ENCODE data around the gene TOM1L1.

Gene TOM1L1

GRCh38 chr17:54945231-54945630, 44.6 kb downstream of the TOM1L1 start:
- no peak for DNase-seq (ENCODE audit: extremely low read depth in 1 of 2, low read depth in 1 of 2)

- DNase-seq (ENCODE audit: extremely low read depth in 1 of 2, low read depth in 1 of 2): no peak
Measured at GRCh38 chr17:54945671-54946070, 45.0 kb downstream of the TOM1L1 start.

- no peak for DNase-seq (ENCODE audit: extremely low read depth in 1 of 2, low read depth in 1 of 2)
Measured at GRCh38 chr17:54947396-54947795, 46.7 kb downstream of the TOM1L1 start.

- DNase-seq (ENCODE audit: extremely low read depth in 1 of 2, low read depth in 1 of 2): no peak
Measured at GRCh38 chr17:54948380-54948779, 47.7 kb downstream of the TOM1L1 start.

GRCh38 chr17:54950116-54950515, 49.5 kb downstream of the TOM1L1 start:
- DNase-seq (ENCODE audit: extremely low read depth in 1 of 2, low read depth in 1 of 2): no peak

- no peak for DNase-seq (ENCODE audit: extremely low read depth in 1 of 2, low read depth in 1 of 2)
Measured at GRCh38 chr17:54951286-54951685, 50.6 kb downstream of the TOM1L1 start.

GRCh38 chr17:54956791-54957190, 56.1 kb downstream of the TOM1L1 start:
- DNase-seq (ENCODE audit: extremely low read depth in 1 of 2, low read depth in 1 of 2): no peak

- DNase-seq (ENCODE audit: extremely low read depth in 1 of 2, low read depth in 1 of 2): no peak
Measured at GRCh38 chr17:54967621-54968261, 67.1 kb downstream of the TOM1L1 start.

GRCh38 chr17:54968262-54968987, 67.8 kb downstream of the TOM1L1 start, which contains the start of the genes COX11 and STXBP4:
Gene COX11, minus strand, starts transcription at chr17:54968654. Its CDS starts 8 bp downstream, at chr17:54968646.
Gene STXBP4, plus strand, starts transcription at chr17:54968765. Its CDS starts 17,455 bp downstream, at chr17:54986220.
- DNase-seq (ENCODE audit: extremely low read depth in 1 of 2, low read depth in 1 of 2): peak; percentile 83 to 89

- peak in 1 of 2 donors; percentile 5 for DNase-seq (ENCODE audit: extremely low read depth in 1 of 2, low read depth in 1 of 2)
Measured at GRCh38 chr17:54968988-54969332, 68.3 kb downstream of the TOM1L1 start.

- DNase-seq (ENCODE audit: extremely low read depth in 1 of 2, low read depth in 1 of 2): no peak
Measured at GRCh38 chr17:54969658-54970572, 69.3 kb downstream of the TOM1L1 start.

GRCh38 chr17:54971147-54971546, 70.5 kb downstream of the TOM1L1 start:
- no peak for DNase-seq (ENCODE audit: extremely low read depth in 1 of 2, low read depth in 1 of 2)

- no peak for DNase-seq (ENCODE audit: extremely low read depth in 1 of 2, low read depth in 1 of 2)
Measured at GRCh38 chr17:54971901-54972300, 71.2 kb downstream of the TOM1L1 start.

GRCh38 chr17:54972406-54973138, 71.9 kb downstream of the TOM1L1 start:
- DNase-seq (ENCODE audit: extremely low read depth in 1 of 2, low read depth in 1 of 2): no peak

- DNase-seq (ENCODE audit: extremely low read depth in 1 of 2, low read depth in 1 of 2): no peak
Measured at GRCh38 chr17:54974759-54975158, 74.1 kb downstream of the TOM1L1 start.

- no peak for DNase-seq (ENCODE audit: extremely low read depth in 1 of 2, low read depth in 1 of 2)
Measured at GRCh38 chr17:54976316-54976715, 75.7 kb downstream of the TOM1L1 start.

- no peak for DNase-seq (ENCODE audit: extremely low read depth in 1 of 2, low read depth in 1 of 2)
Measured at GRCh38 chr17:54977744-54978143, 77.1 kb downstream of the TOM1L1 start.

- no peak for DNase-seq (ENCODE audit: extremely low read depth in 1 of 2, low read depth in 1 of 2)
Measured at GRCh38 chr17:54979657-54980056, 79.0 kb downstream of the TOM1L1 start.

- DNase-seq (ENCODE audit: extremely low read depth in 1 of 2, low read depth in 1 of 2): no peak
Measured at GRCh38 chr17:54980375-54980774, 79.7 kb downstream of the TOM1L1 start.

- no peak for DNase-seq (ENCODE audit: extremely low read depth in 1 of 2, low read depth in 1 of 2)
Measured at GRCh38 chr17:54982399-54982798, 81.7 kb downstream of the TOM1L1 start.

GRCh38 chr17:54983260-54983659, 82.6 kb downstream of the TOM1L1 start:
- DNase-seq (ENCODE audit: extremely low read depth in 1 of 2, low read depth in 1 of 2): no peak
